HepG2 (cell line): ENCODE measurements around the gene F7. TPM values are rescaled to one million over a fixed set of nuclear protein-coding genes. Genes with fewer than 3 reads are reported as not detected.

ENCODE experiments used
- CBX5 ChIP-seq: sonication (generic); formaldehyde crosslinking; IDR thresholded peaks from 2 replicates; pipeline ENCODE4 v1.4.0; 2020; ENCODE audit warnings: missing genetic modification reagents, borderline replicate concordance
- EP300 ChIP-seq, 3 experiments: sonication (generic) in 1 of 3; formaldehyde crosslinking in 1 of 3; IDR thresholded peaks; 2 replicates each; pipeline versions ENCODE4 v1.5.1 to v1.6.1; 2011 to 2020; ENCODE audit warnings: low read depth in 2 of 3, low read length in 2 of 3, borderline replicate concordance in 1 of 3, improper control_type of control experiment in 1 of 3, mild to moderate bottlenecking in 1 of 3, missing genetic modification reagents in 1 of 3, moderate library complexity in 1 of 3
- FOXA3 ChIP-seq: IDR thresholded peaks from 2 replicates; pipeline ENCODE4 v1.6.1; 2016; ENCODE audit warnings: missing genetic modification reagents, missing compliant biosample characterization
- FOXK1 ChIP-seq: sonication (generic); formaldehyde crosslinking; IDR thresholded peaks from 2 replicates; pipeline ENCODE4 v1.4.0; 2020; ENCODE audit warnings: low read depth, missing genetic modification reagents, borderline replicate concordance
- FOXP1 ChIP-seq, 2 experiments: fragments of 450-650 bp in 1 of 2; IDR thresholded peaks; 2 replicates each; pipeline ENCODE4 v1.6.1; 2017 to 2018; ENCODE audit warnings: antibody characterized with exemption in 1 of 2
- GFI1 ChIP-seq: sonication (generic); formaldehyde crosslinking; IDR thresholded peaks from 2 replicates; pipeline ENCODE4 v1.5.0; 2020; ENCODE audit warnings: missing genetic modification reagents, mild to moderate bottlenecking, borderline replicate concordance
- HDAC2 ChIP-seq: sonication (generic); formaldehyde crosslinking; IDR thresholded peaks from 2 replicates; pipeline ENCODE4 v1.4.0; 2020; ENCODE audit warnings: missing genetic modification reagents
- HMG20A ChIP-seq: IDR thresholded peaks from 2 replicates; pipeline ENCODE4 v1.6.1; 2016; ENCODE audit warnings: borderline replicate concordance
- HMG20B ChIP-seq: conservative IDR thresholded peaks from 2 replicates; pipeline ENCODE4 v1.6.1; 2016; ENCODE audit warnings: missing genetic modification reagents, missing compliant biosample characterization
- HNF4G ChIP-seq, 2 experiments: sonication (generic) in 1 of 2; formaldehyde crosslinking in 1 of 2; IDR thresholded peaks; 2 replicates each; pipeline versions ENCODE4 v1.4.0 to v1.6.1; 2011 to 2020; ENCODE audit warnings: borderline replicate concordance in 2 of 2, low read depth in 2 of 2, mild to moderate bottlenecking in 2 of 2, low read length in 1 of 2, missing genetic modification reagents in 1 of 2, moderate library complexity in 1 of 2
- KDM6A ChIP-seq: IDR thresholded peaks from 2 replicates; pipeline ENCODE4 v1.6.1; 2016; ENCODE audit warnings: low read depth
- KMT2A ChIP-seq: sonication (generic); formaldehyde crosslinking; IDR thresholded peaks from 2 replicates; pipeline ENCODE4 v1.4.0; 2020; ENCODE audit warnings: missing genetic modification reagents
- MBD4 ChIP-seq: IDR thresholded peaks from 2 replicates; pipeline ENCODE4 v1.6.1; 2012; ENCODE audit warnings: low read length, inconsistent platforms, borderline replicate concordance
- NR2F2 ChIP-seq: IDR thresholded peaks from 2 replicates; pipeline ENCODE4 v1.6.1; 2012; ENCODE audit warnings: low read depth, inconsistent platforms, borderline replicate concordance
- PAF1 ChIP-seq: IDR thresholded peaks from 2 replicates; pipeline ENCODE4 v1.6.1; 2016; ENCODE audit warnings: missing genetic modification reagents, missing compliant biosample characterization
- PPARG ChIP-seq: conservative IDR thresholded peaks from 2 replicates; pipeline ENCODE4 v1.6.1; 2016; ENCODE audit warnings: missing biosample characterization, missing genetic modification reagents
- RARA ChIP-seq: IDR thresholded peaks from 2 replicates; pipeline ENCODE4 v1.6.1; 2016; ENCODE audit warnings: missing genetic modification reagents, missing compliant biosample characterization
- RXRB ChIP-seq: IDR thresholded peaks from 2 replicates; pipeline ENCODE4 v1.6.1; 2016; ENCODE audit warnings: borderline replicate concordance, missing genetic modification reagents, missing compliant biosample characterization
- SP5 ChIP-seq: IDR thresholded peaks from 2 replicates; pipeline ENCODE4 v1.6.1; 2016; ENCODE audit warnings: low read depth, borderline replicate concordance
- TARDBP ChIP-seq: sonication (generic); formaldehyde crosslinking; IDR thresholded peaks from 2 replicates; pipeline ENCODE4 v1.8.0; 2022; ENCODE audit warnings: mild to moderate bottlenecking, missing genetic modification reagents
- TBX3 ChIP-seq: fragments of 450-650 bp; IDR thresholded peaks from 2 replicates; pipeline ENCODE4 v1.6.1; 2017; ENCODE audit warnings: antibody characterized with exemption, mild to moderate bottlenecking, inconsistent platforms, borderline replicate concordance
- TFE3 ChIP-seq: IDR thresholded peaks from 2 replicates; pipeline ENCODE4 v1.6.1; 2016
- ZFYVE20 ChIP-seq: sonication (generic); formaldehyde crosslinking; IDR thresholded peaks from 2 replicates; pipeline ENCODE4 v1.8.0; 2023; ENCODE audit warnings: low read depth, mild to moderate bottlenecking, moderate library complexity, missing genetic modification reagents, borderline replicate concordance
- ZNF138 ChIP-seq: sonication (generic); formaldehyde crosslinking; IDR thresholded peaks from 2 replicates; pipeline ENCODE4 v1.5.0; 2020; ENCODE audit warnings: mild to moderate bottlenecking, low read depth, missing genetic modification reagents
- ZNF235 ChIP-seq: sonication (generic); formaldehyde crosslinking; IDR thresholded peaks from 2 replicates; pipeline ENCODE4 v1.8.1; 2023; ENCODE audit warnings: mild to moderate bottlenecking, missing genetic modification reagents, borderline replicate concordance
- ZNF274 ChIP-seq: sonication (generic); formaldehyde crosslinking; IDR thresholded peaks from 2 replicates; pipeline ENCODE4 v1.5.1; 2020; ENCODE audit warnings: mild to moderate bottlenecking, missing genetic modification reagents
- ZNF567 ChIP-seq: sonication (generic); formaldehyde crosslinking; IDR thresholded peaks from 2 replicates; pipeline ENCODE4 v1.8.1; 2023; ENCODE audit warnings: mild to moderate bottlenecking, missing genetic modification reagents, borderline replicate concordance
- ZNF773 ChIP-seq: sonication (generic); formaldehyde crosslinking; IDR thresholded peaks from 2 replicates; pipeline ENCODE4 v1.4.0; 2020; ENCODE audit warnings: missing genetic modification reagents, borderline replicate concordance
- polyA plus RNA-seq, 8 experiments: library from polyadenylated mRNA; depleted of rRNA in 3 of 8; stranded (reverse) in 7 of 8; unstranded in 1 of 8; fragments of >200 nt; fragmentation: Illumina TruSeq in 4 of 8; extraction: Trizol in 4 of 8; gene quantifications; 2 replicates each; pipeline versions ENCODE4 v1.2.1 to v1.2.3, GENCODE V29; 2011 to 2016; ENCODE audit warnings: low read depth in 4 of 8, missing spikeins in 1 of 8, mixed read lengths in 1 of 8; ENCODE audit not compliant: insufficient read depth in 1 of 8
- total RNA-seq, 5 experiments: library from RNA; depleted of rRNA; stranded (reverse); fragments of >200 nt; fragmentation: Illumina TruSeq; extraction: Trizol; gene quantifications; 2 replicates each; pipeline ENCODE4 v1.2.3, GENCODE V29; 2016; ENCODE audit warnings: low read depth in 1 of 5

The F7 gene
- total and polyA plus RNA-seq, 2 of the 13 experiments (the other 11 are each of a cell fraction or from before 2014, with no cell fraction given): 12.6 to 26.5 TPM

GRCh38 chr13:113139577-113139976 lies 34.0 kb downstream of the F7 start (continued):
- TF ChIP-seq HMG20A (CRISPR knock-in tag) (peak; percentile 89; the same call in 1 of the 2 replicates), RXRB (CRISPR knock-in tag) (peak; percentile 52; the same call in 1 of the 2 replicates), KMT2A (CRISPR knock-in tag) (no peak), EP300 (IDR thresholded peaks at IDR 0.05; ENCODE audit: low read depth in 2 of 2, low read length in 2 of 2) (peak in 1 of 2 experiments; percentile 45; a peak in 1 of 4 replicates), EP300 (CRISPR knock-in tag; IDR thresholded peaks at IDR 0.05; ENCODE audit: borderline replicate concordance) (no peak), RARA (peak; percentile 84), PAF1 (CRISPR knock-in tag) (no peak), ZNF773 (CRISPR knock-in tag) (no peak), FOXP1 (IDR thresholded peaks at IDR 0.05) (no peak), FOXP1 (CRISPR knock-in tag; IDR thresholded peaks at IDR 0.05) (peak; percentile 86), MBD4 (peak; percentile 7; the same call in 1 of the 2 replicates), KDM6A (CRISPR knock-in tag) (peak; percentile 55), CBX5 (CRISPR knock-in tag) (no peak), PPARG (CRISPR knock-in tag) (no peak), TARDBP (CRISPR knock-in tag) (peak; percentile 4; the same call in 1 of the 2 replicates), ZNF274 (CRISPR knock-in tag) (no peak), TBX3 (no peak), ZFYVE20 (CRISPR knock-in tag) (no peak), FOXA3 (CRISPR knock-in tag) (peak; percentile 93), ZNF138 (no peak), HDAC2 (CRISPR knock-in tag) (peak; percentile 42; the same call in 1 of the 2 replicates), NR2F2 (peak; percentile 83), TFE3 (peak; percentile 45; the same call in 1 of the 2 replicates), FOXK1 (peak; percentile 36; the same call in 1 of the 2 replicates), HNF4G (IDR thresholded peaks at IDR 0.05; ENCODE audit: borderline replicate concordance, low read depth, low read length) (0 out of 2 replicates have a peak, but pooled peaks have one; percentile 13), HNF4G (CRISPR knock-in tag; IDR thresholded peaks at IDR 0.05; ENCODE audit: borderline replicate concordance, low read depth) (no peak), ZNF235 (no peak), ZNF567 (CRISPR knock-in tag) (no peak), GFI1 (CRISPR knock-in tag) (peak; percentile 96), SP5 (CRISPR knock-in tag) (peak; percentile 52; the same call in 1 of the 2 replicates), HMG20B (peak; percentile 92)
